HG02943 (cell line): ENCODE results near the gene GALC.

Source experiments
- ATAC-seq: cut with Tn5 transposase; IDR thresholded peaks from one replicate; pipeline ENCODE4 v1.9.1; 2021; ENCODE audit warnings: mild to moderate bottlenecking, low read depth, moderate library complexity; ENCODE audit not compliant: unreplicated experiment

GALC gene

DNA sequence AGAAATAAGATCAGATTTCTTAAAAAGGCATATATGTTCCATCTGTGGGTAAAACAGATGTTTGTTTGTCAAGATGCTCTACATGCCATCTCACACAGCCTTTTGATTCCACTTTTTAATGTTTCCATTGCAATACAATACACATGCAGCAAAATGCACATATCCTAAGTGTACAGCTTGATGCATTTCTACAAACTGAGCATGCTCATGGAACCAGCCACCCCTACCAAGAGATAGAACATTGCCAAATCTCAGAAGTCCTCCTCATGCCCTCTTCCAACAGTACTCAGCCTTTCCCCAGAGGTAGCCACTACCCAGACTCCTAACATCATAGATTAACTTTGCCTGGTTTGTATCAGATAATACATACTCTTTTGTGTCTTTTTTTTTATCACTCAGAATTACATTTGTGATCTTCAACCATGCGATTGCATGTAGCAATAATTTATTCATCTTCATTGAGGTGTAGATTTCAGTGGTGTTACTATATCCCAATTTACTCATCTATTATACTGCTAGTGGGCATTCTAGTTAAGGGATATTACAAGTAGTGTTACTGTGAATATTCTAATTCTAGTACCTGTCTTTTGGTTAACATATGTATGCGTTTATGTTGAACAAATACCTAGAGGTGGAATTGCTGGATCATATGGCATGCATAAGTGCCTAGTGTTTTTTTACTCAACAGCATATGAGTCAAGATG, 15.2 kb upstream of the GALC start:
- no peak for ATAC-seq

DNA sequence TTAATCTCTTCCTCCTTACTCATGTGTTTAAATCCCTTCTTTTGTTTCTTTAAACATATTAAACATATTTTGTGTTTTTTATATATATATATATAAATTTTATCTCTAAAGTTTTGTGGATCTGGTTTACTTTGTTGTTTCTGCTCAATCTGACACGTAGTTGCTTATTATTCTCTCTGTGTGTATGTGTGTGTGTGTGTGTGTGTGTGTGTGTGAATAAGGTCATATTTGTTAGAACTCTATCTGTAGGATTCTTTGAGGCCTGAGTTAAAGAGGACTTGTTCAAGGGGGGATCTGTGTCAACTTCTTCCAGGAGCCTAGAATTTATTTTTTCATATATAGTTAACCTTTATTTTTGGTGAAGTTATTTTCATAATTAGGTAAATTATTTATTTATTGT, 14.6 kb upstream of the GALC start:
- no peak for ATAC-seq

GRCh38 chr14:88005978-88006851, 13.2 kb upstream of the GALC start:
- peak; percentile 89 for ATAC-seq

DNA sequence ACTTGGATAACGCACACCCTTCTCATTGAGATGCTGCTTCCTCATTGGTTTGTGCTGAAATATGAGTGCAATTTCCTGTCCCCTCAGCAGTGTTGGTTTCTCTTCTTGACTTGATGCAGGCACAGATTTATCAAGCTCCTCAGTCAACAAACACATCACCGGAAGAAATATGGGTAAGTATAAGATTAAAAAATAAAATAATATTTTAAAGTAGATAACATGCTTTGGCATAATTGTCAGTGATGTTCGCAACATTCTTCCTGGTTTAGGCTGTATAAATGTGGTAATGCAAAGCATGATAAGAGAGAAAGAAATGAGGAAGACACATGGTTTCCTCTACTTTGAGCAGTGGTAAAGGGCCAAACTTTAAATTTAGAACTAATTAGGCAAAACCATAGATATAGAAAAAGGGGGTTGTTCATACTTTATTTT, 12.1 kb upstream of the GALC start, which contains the start of gene GPR65:
GPR65 (plus strand) TSS at position 86 of the 432 bp plus-strand sequence. CDS start 5,713 bp downstream, outside the sequence.
- ATAC-seq = peak; percentile 68

DNA sequence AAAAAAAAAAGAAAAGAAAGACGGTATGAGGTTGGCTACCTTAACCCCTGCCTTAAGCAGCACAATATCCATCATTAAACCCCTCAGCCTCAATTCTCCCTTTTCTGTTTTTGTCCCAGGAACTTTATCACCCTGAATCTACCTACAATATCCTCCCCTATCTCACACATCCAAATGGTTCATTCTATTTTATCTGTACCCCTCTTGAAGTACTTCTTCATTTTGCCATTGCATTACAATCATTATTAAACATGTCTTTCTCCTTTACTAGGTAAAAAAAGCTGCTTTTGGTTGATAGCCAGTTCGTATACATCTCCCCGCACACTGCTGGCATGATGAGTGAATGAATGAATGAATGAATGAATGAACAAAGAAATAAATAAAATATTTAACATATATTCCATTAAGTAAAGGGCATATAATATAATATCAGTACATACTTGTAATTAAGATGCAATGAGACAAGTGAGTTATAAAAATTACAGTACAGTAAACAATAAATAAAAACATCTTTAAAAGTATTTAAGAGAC, 11.6 kb upstream of the GALC start:
- no peak for ATAC-seq

DNA sequence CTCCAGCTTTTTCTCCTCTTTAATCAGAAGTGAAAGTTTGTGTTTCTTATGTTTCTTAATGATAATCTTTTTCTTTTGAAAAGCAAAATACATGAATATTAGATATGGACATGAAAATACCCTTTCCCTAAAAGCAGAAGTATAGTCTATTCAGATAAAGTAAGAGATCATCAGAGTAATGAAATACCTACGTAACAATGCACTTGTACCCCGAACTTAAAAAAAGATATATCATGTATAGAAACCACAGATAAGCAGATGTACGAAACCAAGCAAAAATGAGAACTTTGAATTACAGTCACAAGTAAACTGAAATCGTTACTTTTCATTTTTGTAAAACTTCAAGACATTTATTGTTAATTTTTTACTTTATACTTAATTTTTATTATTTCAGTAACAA, 10.4 kb upstream of the GALC start:
- no peak for ATAC-seq

- no peak for ATAC-seq
Measured at GRCh38 chr14:88002421-88003075, 9.6 kb upstream of the GALC start.

- ATAC-seq = no peak
Measured at GRCh38 chr14:87999277-87999676, 6.3 kb upstream of the GALC start.

DNA sequence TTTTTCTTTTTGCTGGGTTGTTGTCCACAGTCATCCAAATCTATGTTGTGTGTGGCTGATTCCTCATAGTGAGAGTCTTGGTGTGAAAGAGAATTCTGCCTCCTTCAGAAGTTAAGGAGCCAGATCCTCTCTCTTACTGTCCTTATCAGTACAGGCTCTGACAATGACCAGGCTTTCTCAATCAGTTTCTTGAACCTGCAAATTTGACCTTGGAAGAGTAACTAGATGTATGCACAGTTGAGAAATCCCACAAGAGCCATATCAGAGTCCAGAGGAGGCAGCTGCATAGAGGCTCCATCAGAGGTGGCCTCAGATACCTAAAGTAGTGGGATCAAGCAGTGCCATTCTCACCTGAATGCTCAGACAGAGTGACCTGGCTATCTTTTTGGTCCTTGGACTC, 5.5 kb upstream of the GALC start:
- no peak for ATAC-seq

GRCh38 chr14:87996291-87996592, 3.3 kb upstream of the GALC start:
- no peak for ATAC-seq

DNA sequence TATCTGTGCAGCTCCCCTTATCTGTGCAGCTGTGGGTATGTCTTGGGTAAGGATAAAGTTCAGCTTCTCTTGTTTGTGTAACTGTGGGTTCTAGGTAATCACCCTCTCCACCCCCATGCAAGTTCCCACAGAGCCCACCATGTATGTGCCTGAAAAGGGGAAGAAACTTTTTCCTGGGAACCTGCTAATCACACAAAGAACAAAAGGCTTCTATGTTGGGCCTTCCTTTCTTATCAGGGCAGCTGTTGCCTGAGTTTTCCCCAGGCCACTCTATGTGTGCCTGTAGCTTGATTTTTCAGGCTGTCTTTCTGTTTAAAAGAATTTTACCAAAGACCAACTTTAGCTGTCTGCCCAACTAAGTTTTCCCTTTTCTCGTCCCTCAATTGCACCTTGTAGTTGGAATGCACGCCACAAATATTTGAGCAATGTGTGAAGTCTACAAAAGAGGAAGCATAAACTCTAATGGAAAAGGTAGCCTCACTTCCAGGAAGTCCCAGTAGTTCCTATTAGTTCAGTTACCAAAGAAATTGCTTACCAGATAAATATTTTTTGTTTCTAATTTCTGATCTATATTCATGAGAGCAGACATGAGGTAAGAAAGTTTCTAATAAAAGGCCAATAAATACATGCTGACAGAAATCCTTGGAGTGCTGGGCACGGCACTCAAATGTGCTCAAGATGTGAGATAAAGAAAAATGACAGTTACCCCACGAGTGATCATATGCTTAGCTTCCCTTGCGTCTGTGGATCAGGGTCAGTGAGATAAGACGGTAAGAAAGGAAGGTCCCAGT, 2.7 kb upstream of the GALC start:
- no peak for ATAC-seq

- ATAC-seq = no peak
Measured at GRCh38 chr14:87994974-87995373, 2.0 kb upstream of the GALC start.

- peak; percentile 1 for ATAC-seq
Measured at GRCh38 chr14:87992346-87992717, 650 bp downstream of the GALC start.

GRCh38 chr14:87990682-87991081, 2.3 kb downstream of the GALC start:
- ATAC-seq = no peak

DNA sequence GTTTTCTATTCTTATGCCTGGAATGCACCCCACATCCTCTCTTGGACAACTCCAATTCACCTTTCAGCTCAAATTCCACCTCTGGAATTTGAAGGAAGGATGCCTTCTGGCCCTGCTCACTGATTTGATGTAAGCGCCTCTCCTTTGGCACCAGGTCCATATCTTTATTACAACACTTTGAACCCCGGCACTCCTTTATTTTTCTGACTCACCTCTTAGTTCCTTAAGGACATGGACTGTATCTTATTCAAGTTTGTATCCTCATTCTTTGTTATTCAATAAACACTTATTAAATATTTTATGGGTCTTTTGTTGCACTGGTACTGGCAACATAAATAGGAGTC, 3.1 kb downstream of the GALC start:
- no peak for ATAC-seq

- no peak for ATAC-seq
Measured at GRCh38 chr14:87989221-87989955, 3.6 kb downstream of the GALC start.

DNA sequence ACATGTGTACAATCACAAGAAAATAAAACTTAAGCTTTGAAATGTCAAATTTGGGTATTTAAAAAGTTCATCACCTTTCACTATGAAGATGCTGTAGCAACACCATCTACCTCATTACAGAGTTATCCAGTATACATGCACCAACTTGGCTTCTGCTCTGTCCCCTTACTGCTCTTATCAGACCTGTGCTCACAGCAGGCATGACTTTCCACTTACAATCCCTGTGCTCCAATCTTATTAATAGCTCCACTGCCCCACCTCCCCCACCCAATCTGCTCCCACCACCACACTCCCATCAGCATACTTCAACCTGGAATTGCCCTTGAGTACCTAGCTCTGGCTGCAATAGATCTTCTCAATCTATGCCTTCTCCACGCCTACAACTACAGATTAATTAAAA, 13.3 kb downstream of the GALC start:
- ATAC-seq = no peak

- ATAC-seq = no peak
Measured at GRCh38 chr14:87975636-87976035, 17.3 kb downstream of the GALC start.

DNA sequence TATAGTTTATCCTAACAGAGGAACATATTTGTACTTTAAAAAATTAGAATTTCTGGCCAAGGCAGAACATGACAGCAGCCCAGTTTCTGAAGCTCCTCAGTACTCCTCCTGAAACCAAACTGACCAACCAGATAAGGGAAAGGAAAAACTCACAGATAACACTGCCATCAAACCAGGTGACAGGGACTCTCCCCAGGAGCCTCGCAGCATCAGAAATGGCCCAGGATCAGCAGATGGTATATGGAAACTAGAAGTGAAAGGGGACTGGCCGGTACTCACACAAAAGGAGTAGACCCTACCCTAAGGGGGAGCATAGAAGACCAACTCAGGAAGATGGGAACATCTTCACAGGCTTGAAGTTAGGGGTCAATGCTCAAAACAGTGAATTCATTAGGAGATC, 22.0 kb downstream of the GALC start:
- ATAC-seq = no peak

- ATAC-seq = no peak
Measured at GRCh38 chr14:87967496-87967895, 25.5 kb downstream of the GALC start.
